Trophoblast cell (in vitro differentiated cells and primary cell): ENCODE data around the gene MIGA2.
"Not testable (repeated sequence)": the region's sequence is repeated elsewhere in the genome, so short reads cannot be mapped to it uniquely, and the experiment has no call there.

ENCODE experiments used
- DNase-seq, 2 donors: peaks; one replicate each; pipeline ENCODE4 v3.0.0-alpha.2; 2016
- H2AFZ ChIP-seq: 2 replicates; pipeline ENCODE4 v1.6.1; 2013; ENCODE audit warnings: low read length, moderate library complexity, mild to moderate bottlenecking; ENCODE audit not compliant: insufficient read depth, poor library complexity
- H2AK5ac ChIP-seq: 2 replicates; pipeline ENCODE4 v1.6.1; 2013; ENCODE audit warnings: mild to moderate bottlenecking, low read length
- H2BK120ac ChIP-seq: 2 replicates; pipeline ENCODE4 v1.6.1; 2013; ENCODE audit warnings: low read length, mild to moderate bottlenecking, moderate library complexity; ENCODE audit not compliant: insufficient read depth, poor library complexity
- H2BK12ac ChIP-seq: 2 replicates; pipeline ENCODE4 v1.6.1; 2013; ENCODE audit warnings: mild to moderate bottlenecking, low read length, moderate library complexity
- H2BK5ac ChIP-seq: 2 replicates; pipeline ENCODE4 v1.6.1; 2013; ENCODE audit warnings: low read length, low read depth, moderate library complexity, mild to moderate bottlenecking; ENCODE audit not compliant: poor library complexity
- H3K14ac ChIP-seq: 2 replicates; pipeline ENCODE4 v1.6.1; 2013; ENCODE audit warnings: mild to moderate bottlenecking, low read length
- H3K18ac ChIP-seq: 2 replicates; pipeline ENCODE4 v1.6.1; 2013; ENCODE audit warnings: mild to moderate bottlenecking, low read length
- H3K23ac ChIP-seq: 2 replicates; pipeline ENCODE4 v1.6.1; 2013; ENCODE audit warnings: low read length
- H3K27ac ChIP-seq: 2 replicates; pipeline ENCODE4 v1.5.1; 2013; ENCODE audit warnings: low read depth, mild to moderate bottlenecking, inconsistent platforms, low read length, moderate library complexity
- H3K27me3 ChIP-seq: 2 replicates; pipeline ENCODE4 v1.6.1; 2013; ENCODE audit warnings: inconsistent platforms, mild to moderate bottlenecking, low read length, moderate library complexity; ENCODE audit not compliant: insufficient read depth
- H3K36me3 ChIP-seq, 2 experiments: 1 replicate in 1 of 2; 2 replicates in 1 of 2; pipeline ENCODE4 v1.6.1; 2013; ENCODE audit warnings: low read length in 2 of 2, mild to moderate bottlenecking in 2 of 2, moderate library complexity in 1 of 2; ENCODE audit not compliant: insufficient read depth in 2 of 2, control insufficient read depth in 1 of 2
- H3K4ac ChIP-seq: 2 replicates; pipeline ENCODE4 v1.6.1; 2013; ENCODE audit warnings: low read depth, mild to moderate bottlenecking, low read length, moderate library complexity
- H3K4me1 ChIP-seq, 2 experiments: 1 replicate in 1 of 2; 2 replicates in 1 of 2; pipeline ENCODE4 v1.6.1; 2013; ENCODE audit warnings: low read length in 2 of 2, mild to moderate bottlenecking in 2 of 2, moderate library complexity in 1 of 2; ENCODE audit not compliant: insufficient read depth in 2 of 2, control insufficient read depth in 1 of 2
- H3K4me2 ChIP-seq: 2 replicates; pipeline ENCODE4 v1.6.1; 2013; ENCODE audit warnings: inconsistent platforms, mild to moderate bottlenecking, low read length, moderate library complexity
- H3K4me3 ChIP-seq: 2 replicates; pipeline ENCODE4 v1.5.1; 2013; ENCODE audit warnings: mild to moderate bottlenecking, low read depth, low read length, inconsistent platforms
- H3K79me1 ChIP-seq: one replicate; pipeline ENCODE4 v1.6.1; 2013; ENCODE audit warnings: low read length
- H3K79me2 ChIP-seq: 2 replicates; pipeline ENCODE4 v1.6.1; 2013; ENCODE audit warnings: low read length, mild to moderate bottlenecking; ENCODE audit not compliant: control insufficient read depth, insufficient read depth, poor library complexity
- H3K9ac ChIP-seq: 2 replicates; pipeline ENCODE4 v1.6.1; 2013; ENCODE audit warnings: mild to moderate bottlenecking, low read length
- H3K9me3 ChIP-seq: 2 replicates; pipeline ENCODE4 v1.6.1; 2013; ENCODE audit warnings: low read depth, mild to moderate bottlenecking, control low read depth, inconsistent platforms, low read length; ENCODE audit not compliant: insufficient read depth
- H4K12ac ChIP-seq: 2 replicates; pipeline ENCODE4 v1.6.1; 2013; ENCODE audit warnings: low read depth, mild to moderate bottlenecking, low read length, moderate library complexity
- H4K8ac ChIP-seq: 2 replicates; pipeline ENCODE4 v1.6.1; 2013; ENCODE audit warnings: low read depth, mild to moderate bottlenecking, low read length, moderate library complexity
- H4K91ac ChIP-seq: one replicate; pipeline ENCODE4 v1.6.1; 2013; ENCODE audit warnings: low read depth, mild to moderate bottlenecking, low read length, moderate library complexity
- WGBS: extraction: QIAGEN DNeasy Blood & Tissue Kit; methylation state at CpG from one replicate; pipeline ENCODE4 v1.1.7; 2013; ENCODE audit warnings: missing lambda C conversion rate; ENCODE audit not compliant: insufficient read length, insufficient coverage; ENCODE audit errors: extremely low coverage; 5-methylcytosine and 5-hydroxymethylcytosine counted together

The MIGA2 gene

DNA sequence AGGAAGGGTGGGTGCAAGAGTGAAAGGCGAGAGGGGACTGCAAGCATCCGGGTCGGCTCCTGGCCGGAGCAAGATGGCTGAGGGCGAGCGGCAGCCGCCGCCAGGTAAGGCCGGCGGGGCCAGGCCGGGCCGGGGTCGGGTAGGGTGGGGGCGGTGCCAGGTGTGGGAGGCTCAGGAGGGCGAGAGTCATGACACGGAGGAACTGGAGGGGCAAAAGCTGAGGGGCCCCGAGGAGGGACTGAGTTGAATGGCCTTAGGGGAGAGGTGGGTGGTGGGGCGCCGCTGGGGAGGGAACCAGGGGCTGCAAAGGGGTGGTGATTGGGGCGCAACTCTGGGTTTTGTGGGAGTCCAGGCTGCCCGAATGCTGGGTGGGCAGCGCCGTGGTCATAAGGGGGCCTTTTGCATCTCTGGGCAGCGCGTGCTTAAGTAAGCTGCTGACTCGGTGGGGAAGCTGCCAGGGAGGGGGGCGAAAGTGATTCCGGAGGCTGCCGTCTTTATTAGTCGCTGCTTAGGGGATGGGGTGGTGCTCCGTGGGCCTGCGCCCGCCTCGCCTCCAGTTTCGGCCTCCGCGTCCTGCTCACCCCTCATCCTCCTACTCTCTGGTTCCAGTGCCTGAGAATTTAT lies 75.2 kb downstream of the MIGA2 start:
- no peak for DNase-seq
- peak overlapping the region; percentile 43 for H2BK12ac ChIP-seq

DNA sequence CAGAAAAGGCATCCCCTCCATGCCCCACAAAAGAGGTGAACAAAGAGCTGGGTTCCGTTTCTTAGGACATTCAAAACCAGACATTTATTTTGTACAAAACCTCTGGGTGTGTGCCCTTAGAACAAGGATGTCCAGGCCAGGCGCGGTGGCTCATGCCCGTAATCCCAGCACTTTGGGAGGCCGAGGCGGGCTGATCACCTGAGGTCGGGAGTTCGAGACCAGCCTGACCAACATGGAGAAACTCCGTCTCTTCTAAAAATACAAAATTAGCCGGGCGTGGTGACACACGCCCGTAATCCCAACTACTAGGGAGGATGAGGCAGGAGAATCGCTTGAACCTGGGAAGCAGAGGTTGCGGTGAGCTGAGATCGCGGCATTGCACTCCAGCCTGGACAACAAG lies 76.1 kb downstream of the MIGA2 start:
- not testable (repeated sequence) for H3K4me3 ChIP-seq, H3K9me3 ChIP-seq, H3K9ac ChIP-seq, H2BK120ac ChIP-seq, H2AK5ac ChIP-seq, H4K91ac ChIP-seq, H3K23ac ChIP-seq, H3K18ac ChIP-seq, H3K36me3 ChIP-seq, H2AFZ ChIP-seq, DNase-seq, H3K14ac ChIP-seq, H4K12ac ChIP-seq, H2BK12ac ChIP-seq, H3K27ac ChIP-seq, H3K27me3 ChIP-seq, H3K4me1 ChIP-seq, H2BK5ac ChIP-seq
- Histone ChIP-seq H3K79me1 (peaks cover 16% of the 10 kb centered on the region), H3K4ac (peak overlapping the region; percentile 27), H3K79me2 (peaks cover 14% of the 10 kb centered on the region), H4K8ac (peak overlapping the region; percentile 98), H3K4me2 (peak overlapping the region; percentile 94)
- no CpG with 5 or more reads among the region's 17 CpGs for WGBS

More for the DNA sequence above, 75.2 kb downstream of the MIGA2 start:
- peak overlapping the region; percentile 55 for H2BK120ac ChIP-seq
- peak overlapping the region; percentile 80 for H3K9ac ChIP-seq
- H3K36me3 ChIP-seq = peaks cover 2 to 3% of the 10 kb centered on the region in 2 experiments
- H3K9me3 ChIP-seq = no peaks in the 10 kb centered on the region
- peak overlapping the region; percentile 98 for H2BK5ac ChIP-seq
- peak overlapping the region; percentile 99 for H3K14ac ChIP-seq
- H3K79me1 ChIP-seq = peaks cover 16% of the 10 kb centered on the region
- peak overlapping the region; percentile 98 for H4K8ac ChIP-seq
- peak overlapping the region; percentile 90 for H3K4me3 ChIP-seq
- H3K4me1 ChIP-seq = peaks cover 7 to 9% of the 10 kb centered on the region in 2 experiments
- peak overlapping the region; percentile 96 for H2AFZ ChIP-seq
- H4K12ac ChIP-seq = peak overlapping the region; percentile 99
- peak overlapping the region; percentile 94 for H3K4ac ChIP-seq
- peaks cover 6% of the 10 kb centered on the region for H3K27me3 ChIP-seq
- H3K4me2 ChIP-seq = peak overlapping the region; percentile 94
- peak overlapping the region; percentile 94 for H3K27ac ChIP-seq
- H3K23ac ChIP-seq = no peak overlapping the region
- H2AK5ac ChIP-seq = peak overlapping the region; percentile 57
- H4K91ac ChIP-seq = peak overlapping the region; percentile 96
- H3K79me2 ChIP-seq = peaks cover 14% of the 10 kb centered on the region
- WGBS = no CpG with 5 or more reads among the region's 37 CpGs
- peak overlapping the region; percentile 99 for H3K18ac ChIP-seq

DNA sequence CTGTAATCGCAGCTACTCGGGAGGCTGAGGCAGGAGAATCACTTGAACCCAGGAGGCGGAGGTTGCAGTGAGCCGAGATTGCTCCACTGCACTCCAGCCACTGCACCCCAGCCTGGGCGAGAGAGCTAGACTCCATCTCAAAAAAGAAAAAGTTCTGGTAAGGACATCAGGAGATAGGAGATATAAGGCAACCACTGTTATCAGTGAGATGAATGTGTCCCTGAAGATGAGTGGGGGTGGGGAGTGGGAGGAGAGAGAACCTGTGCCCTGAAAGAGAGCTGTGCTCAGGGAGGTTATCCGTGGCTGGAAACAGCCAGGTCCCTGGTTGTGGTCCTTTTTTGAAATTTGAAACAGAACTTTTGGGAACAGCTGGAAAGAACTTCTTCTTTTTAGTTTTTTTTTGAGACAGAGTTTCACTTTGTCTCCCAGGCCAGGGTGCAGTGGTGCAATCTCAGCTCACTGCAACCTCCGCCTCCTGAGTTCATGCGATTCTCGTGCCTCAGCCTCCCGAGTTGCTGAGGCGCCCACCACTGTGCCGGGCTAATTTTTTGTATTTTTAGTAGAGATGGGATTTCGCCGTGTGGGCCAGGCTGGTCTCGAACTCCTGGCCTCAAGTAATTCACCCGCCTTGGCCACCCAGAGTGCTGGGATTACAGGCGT lies 77.3 kb downstream of the MIGA2 start:
- H3K9me3 ChIP-seq = no peaks in the 10 kb centered on the region

DNA sequence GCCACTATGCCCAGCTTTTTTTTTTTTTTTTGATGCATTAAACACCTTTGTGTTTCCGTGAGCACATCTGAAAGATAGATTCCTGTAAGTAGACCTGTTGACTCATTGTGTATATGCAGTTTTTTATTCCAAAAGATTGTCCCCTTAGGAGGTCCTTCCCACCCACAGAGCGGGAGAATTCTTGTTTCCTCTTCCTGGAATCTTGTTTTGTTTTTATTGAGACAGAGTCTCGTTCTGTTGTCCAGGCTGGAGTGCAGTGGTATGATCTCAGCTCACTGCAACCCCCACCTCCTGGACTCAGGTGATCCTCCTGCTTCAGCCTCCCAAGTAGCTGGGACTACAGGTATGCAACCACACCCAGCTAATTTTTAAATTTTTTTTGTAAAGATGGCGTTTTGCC lies 82.4 kb downstream of the MIGA2 start:
- Histone ChIP-seq H3K18ac (no peak overlapping the region), H2BK120ac (no peak overlapping the region), H3K9me3 (no peaks in the 10 kb centered on the region), H3K79me2 (no peaks in the 10 kb centered on the region), H3K4me3 (no peak overlapping the region), H3K27me3 (no peaks in the 10 kb centered on the region), H3K14ac (no peak overlapping the region), H3K9ac (no peak overlapping the region), H3K79me1 (no peaks in the 10 kb centered on the region), H2AFZ (no peak overlapping the region), H4K91ac (no peak overlapping the region), H4K8ac (no peak overlapping the region), H3K4me2 (no peak overlapping the region), H3K4me1 (peaks cover 0 to 1% of the 10 kb centered on the region in 2 experiments), H3K4ac (no peak overlapping the region), H3K27ac (no peak overlapping the region), H3K23ac (no peak overlapping the region), H4K12ac (no peak overlapping the region), H2AK5ac (no peak overlapping the region), H2BK12ac (no peak overlapping the region), H2BK5ac (no peak overlapping the region), H3K36me3 (peaks cover 19 to 28% of the 10 kb centered on the region in 2 experiments)
- DNase-seq = peak in 1 of 2 donors; percentile 42
- no CpG with 5 or more reads among the region's 4 CpGs for WGBS

More for the DNA sequence above, 77.3 kb downstream of the MIGA2 start:
- peaks cover 6% of the 10 kb centered on the region for H3K27me3 ChIP-seq
- peaks cover 7 to 9% of the 10 kb centered on the region in 2 experiments for H3K4me1 ChIP-seq
- H3K79me2 ChIP-seq = peaks cover 14% of the 10 kb centered on the region
- no peak overlapping the region for H2BK12ac ChIP-seq
- peaks cover 0 to 3% of the 10 kb centered on the region in 2 experiments for H3K36me3 ChIP-seq
- H3K14ac ChIP-seq = no peak overlapping the region
- DNase-seq = no peak
- H3K9ac ChIP-seq = no peak overlapping the region
- no peak overlapping the region for H3K23ac ChIP-seq
- no peak overlapping the region for H2AK5ac ChIP-seq
- no peak overlapping the region for H3K4me3 ChIP-seq
- H4K91ac ChIP-seq = no peak overlapping the region
- no peak overlapping the region for H3K18ac ChIP-seq
- no peak overlapping the region for H3K4me2 ChIP-seq
- H3K4ac ChIP-seq = no peak overlapping the region
- H2BK120ac ChIP-seq = no peak overlapping the region
- no peak overlapping the region for H4K8ac ChIP-seq
- no peak overlapping the region for H2AFZ ChIP-seq
- no CpG with 5 or more reads among the region's 17 CpGs for WGBS
- H3K27ac ChIP-seq = no peak overlapping the region
- H2BK5ac ChIP-seq = no peak overlapping the region
- H3K79me1 ChIP-seq = peaks cover 16% of the 10 kb centered on the region
- no peak overlapping the region for H4K12ac ChIP-seq
